ENCODE data around the gene LPCAT4.

DNA sequence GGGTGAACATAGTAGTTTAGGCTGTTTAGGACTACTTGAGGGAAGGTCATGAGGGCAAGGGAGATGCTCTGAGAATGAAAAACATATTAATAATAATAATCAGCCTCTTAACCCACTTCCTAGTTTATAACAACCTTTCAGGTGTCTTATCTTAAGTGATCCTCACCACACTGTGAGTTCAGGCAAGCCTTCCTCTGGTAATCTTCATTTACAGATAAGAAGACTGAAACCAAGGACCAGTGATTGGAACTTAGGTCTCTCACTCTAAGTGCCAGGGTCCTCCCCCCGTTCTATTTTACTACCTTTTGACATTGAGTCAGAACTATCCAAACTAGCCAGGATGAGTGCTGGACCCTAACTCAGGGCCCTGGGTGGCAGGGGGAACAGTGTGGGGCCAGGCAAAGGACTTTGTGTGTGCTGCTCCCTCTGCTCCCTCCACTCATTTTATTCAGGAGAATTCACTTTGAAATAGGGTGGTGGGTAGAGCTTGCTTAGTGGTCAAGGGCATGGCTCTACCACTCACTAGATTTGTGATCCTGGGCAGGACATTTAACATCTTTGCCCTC, 18.2 kb downstream of the LPCAT4 start:
- TF ChIP-seq, protein P1, sequence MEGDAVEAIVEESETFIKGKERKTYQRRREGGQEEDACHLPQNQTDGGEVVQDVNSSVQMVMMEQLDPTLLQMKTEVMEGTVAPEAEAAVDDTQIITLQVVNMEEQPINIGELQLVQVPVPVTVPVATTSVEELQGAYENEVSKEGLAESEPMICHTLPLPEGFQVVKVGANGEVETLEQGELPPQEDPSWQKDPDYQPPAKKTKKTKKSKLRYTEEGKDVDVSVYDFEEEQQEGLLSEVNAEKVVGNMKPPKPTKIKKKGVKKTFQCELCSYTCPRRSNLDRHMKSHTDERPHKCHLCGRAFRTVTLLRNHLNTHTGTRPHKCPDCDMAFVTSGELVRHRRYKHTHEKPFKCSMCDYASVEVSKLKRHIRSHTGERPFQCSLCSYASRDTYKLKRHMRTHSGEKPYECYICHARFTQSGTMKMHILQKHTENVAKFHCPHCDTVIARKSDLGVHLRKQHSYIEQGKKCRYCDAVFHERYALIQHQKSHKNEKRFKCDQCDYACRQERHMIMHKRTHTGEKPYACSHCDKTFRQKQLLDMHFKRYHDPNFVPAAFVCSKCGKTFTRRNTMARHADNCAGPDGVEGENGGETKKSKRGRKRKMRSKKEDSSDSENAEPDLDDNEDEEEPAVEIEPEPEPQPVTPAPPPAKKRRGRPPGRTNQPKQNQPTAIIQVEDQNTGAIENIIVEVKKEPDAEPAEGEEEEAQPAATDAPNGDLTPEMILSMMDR (conservative IDR thresholded peaks at IDR 0.05; ENCODE audit: low read length): no peak
- TF ChIP-seq EZH2phosphoT487 (IDR thresholded peaks at IDR 0.05; ENCODE audit: borderline replicate concordance, low read depth, low read length): no peak

All from OCI-LY7 (cell line).